ENCODE data around the gene CHD1.

DNA sequence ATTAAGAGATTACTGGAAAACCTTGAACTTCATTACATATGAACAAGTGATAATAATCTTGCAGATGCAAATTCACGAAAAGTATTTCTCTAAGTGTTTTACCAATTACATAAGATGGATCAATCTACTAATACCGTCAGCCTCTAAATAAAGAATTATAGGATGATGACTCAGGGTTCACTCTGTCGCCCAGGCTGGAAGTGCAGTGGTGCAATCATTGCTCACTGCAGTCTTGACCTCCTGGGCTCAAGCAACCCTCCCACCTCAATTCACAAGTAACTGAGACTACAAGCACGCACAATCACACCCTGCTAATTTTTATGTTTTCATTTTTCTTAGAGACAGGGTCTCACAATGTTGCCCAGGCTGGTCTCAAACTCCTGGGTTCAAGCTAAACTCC is 56.1 kb downstream of the CHD1 start:
- TF ChIP-seq, protein P1, sequence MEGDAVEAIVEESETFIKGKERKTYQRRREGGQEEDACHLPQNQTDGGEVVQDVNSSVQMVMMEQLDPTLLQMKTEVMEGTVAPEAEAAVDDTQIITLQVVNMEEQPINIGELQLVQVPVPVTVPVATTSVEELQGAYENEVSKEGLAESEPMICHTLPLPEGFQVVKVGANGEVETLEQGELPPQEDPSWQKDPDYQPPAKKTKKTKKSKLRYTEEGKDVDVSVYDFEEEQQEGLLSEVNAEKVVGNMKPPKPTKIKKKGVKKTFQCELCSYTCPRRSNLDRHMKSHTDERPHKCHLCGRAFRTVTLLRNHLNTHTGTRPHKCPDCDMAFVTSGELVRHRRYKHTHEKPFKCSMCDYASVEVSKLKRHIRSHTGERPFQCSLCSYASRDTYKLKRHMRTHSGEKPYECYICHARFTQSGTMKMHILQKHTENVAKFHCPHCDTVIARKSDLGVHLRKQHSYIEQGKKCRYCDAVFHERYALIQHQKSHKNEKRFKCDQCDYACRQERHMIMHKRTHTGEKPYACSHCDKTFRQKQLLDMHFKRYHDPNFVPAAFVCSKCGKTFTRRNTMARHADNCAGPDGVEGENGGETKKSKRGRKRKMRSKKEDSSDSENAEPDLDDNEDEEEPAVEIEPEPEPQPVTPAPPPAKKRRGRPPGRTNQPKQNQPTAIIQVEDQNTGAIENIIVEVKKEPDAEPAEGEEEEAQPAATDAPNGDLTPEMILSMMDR (IDR thresholded peaks at IDR 0.05; ENCODE audit: low read depth, low read length, poor library complexity, severe bottlenecking) = no peak
- no peak for TF ChIP-seq EZH2phosphoT487 (IDR thresholded peaks at IDR 0.05; ENCODE audit: borderline replicate concordance, low read length)
